ENCODE data around the gene RAD51B.

Gene RAD51B

DNA sequence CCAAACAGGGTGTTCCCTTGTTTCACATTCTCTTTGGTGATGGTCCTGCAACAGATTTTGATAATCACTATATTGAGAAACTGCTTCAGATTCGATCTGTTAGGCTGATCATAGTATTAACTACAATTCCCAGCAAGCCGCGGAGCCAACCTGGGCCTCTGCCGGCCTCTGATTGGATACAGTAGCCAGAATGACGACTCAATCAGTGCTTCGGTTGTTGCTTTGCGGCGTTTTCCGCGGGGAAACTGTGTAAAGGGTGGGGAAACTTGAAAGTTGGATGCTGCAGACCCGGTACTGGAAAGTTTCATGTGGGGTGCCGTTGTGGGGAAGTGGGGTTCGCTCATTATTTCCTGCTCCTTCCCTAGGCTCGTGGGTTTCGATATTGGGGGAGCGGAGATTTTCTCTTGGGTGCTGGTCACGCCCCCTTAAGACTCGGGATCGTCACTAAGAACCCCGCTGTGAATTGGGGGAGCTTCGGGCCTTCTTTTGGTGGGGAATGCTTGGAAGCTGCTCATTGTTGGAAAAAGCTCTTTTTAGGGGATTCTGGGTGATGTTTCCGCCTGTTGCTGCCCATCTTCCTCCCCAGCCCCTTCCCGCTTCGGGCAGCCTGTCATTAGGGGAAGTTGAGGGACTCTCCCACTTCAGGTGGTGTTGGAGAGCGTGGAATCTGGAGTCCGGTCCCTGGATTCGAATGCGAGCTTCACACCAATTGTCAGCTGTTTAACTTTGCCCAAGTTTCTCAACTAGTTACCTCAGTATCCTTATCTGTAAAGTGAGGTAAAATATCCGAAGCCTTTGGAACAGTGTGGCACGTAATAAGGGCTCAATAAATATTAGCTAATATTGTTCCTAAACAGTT is at the start of gene RAD51B:
RAD51B (plus strand) TSS at position 217 of the 859 bp plus-strand sequence.
- in situ Hi-C loops (cut with HindIII; ENCODE audit: low pct_unique_long_range_greater_than_20kb, low sequenced_read_pairs) = no loop called here
- no peak for TF ChIP-seq JUND (IDR thresholded peaks at IDR 0.05; ENCODE audit: low read depth)
- DNase-seq (ENCODE audit: low read depth in 1 of 2, low spot score in 1 of 2) = peak; percentile 85 to 93

- TF ChIP-seq JUND (IDR thresholded peaks at IDR 0.05; ENCODE audit: low read depth) = no peak
- in situ Hi-C loops (cut with HindIII; ENCODE audit: low pct_unique_long_range_greater_than_20kb, low sequenced_read_pairs) = no loop called here
- DNase-seq (ENCODE audit: low read depth in 1 of 2, low spot score in 1 of 2) = no peak
Measured at GRCh38 chr14:67773844-67774377, 45.7 kb upstream of the RAD51B start.

DNA sequence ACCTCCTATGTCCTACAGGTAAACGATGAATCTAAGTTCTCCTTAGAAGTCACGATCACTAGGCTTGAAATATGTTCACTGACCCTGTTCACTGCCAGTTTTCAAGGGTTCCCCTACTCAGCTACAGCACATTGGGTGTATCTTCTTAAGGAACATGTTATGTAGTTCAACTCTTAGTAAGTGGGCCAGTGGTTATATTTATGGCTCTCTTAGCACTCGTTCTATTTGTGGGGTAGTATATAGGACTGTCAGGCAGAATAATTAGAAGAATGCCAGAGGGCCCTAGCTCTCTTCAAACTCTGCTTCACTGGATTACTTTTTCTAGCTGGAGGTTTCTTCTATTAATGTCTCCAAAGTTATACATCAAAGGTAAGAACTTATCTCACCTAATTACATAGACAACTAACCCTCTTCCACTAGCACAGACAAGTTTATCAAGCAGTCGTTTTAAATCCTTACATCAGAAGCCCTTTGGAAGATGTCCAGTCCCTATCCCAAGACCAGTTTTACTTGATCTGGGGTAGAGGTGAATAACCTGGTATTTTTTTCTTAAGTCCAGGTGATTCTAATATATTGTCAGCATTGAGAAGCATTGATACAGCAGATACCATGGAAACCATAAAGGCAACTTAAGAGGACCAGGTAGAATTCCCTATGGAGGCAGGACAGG is 42.8 kb upstream of the RAD51B start:
- no peak for DNase-seq (ENCODE audit: low read depth in 1 of 2, low spot score in 1 of 2)
- in situ Hi-C loops (cut with HindIII; ENCODE audit: low pct_unique_long_range_greater_than_20kb, low sequenced_read_pairs) = no loop called here
- no peak for TF ChIP-seq JUND (IDR thresholded peaks at IDR 0.05; ENCODE audit: low read depth)

- in situ Hi-C loops (cut with HindIII; ENCODE audit: low pct_unique_long_range_greater_than_20kb, low sequenced_read_pairs) = no loop called here
- DNase-seq (ENCODE audit: low read depth in 1 of 2, low spot score in 1 of 2) = no peak
Measured at GRCh38 chr14:67778792-67779191, 40.8 kb upstream of the RAD51B start.

GRCh38 chr14:67782090-67782489 is 37.5 kb upstream of the RAD51B start:
- no peak for TF ChIP-seq JUND (IDR thresholded peaks at IDR 0.05; ENCODE audit: low read depth)
- in situ Hi-C loops (cut with HindIII; ENCODE audit: low pct_unique_long_range_greater_than_20kb, low sequenced_read_pairs) = no loop called here
- no peak for DNase-seq (ENCODE audit: low read depth in 1 of 2, low spot score in 1 of 2)

More at GRCh38 chr14:67778792-67779191, 40.8 kb upstream of the RAD51B start:
- no peak for TF ChIP-seq JUND (IDR thresholded peaks at IDR 0.05; ENCODE audit: low read depth)

- TF ChIP-seq JUND (IDR thresholded peaks at IDR 0.05; ENCODE audit: low read depth) = no peak
- no peak for DNase-seq (ENCODE audit: low read depth in 1 of 2, low spot score in 1 of 2)
- in situ Hi-C loops (cut with HindIII; ENCODE audit: low pct_unique_long_range_greater_than_20kb, low sequenced_read_pairs) = no loop called here
Measured at GRCh38 chr14:67784244-67784823, 35.2 kb upstream of the RAD51B start.

GRCh38 chr14:67785270-67786109 is 34.1 kb upstream of the RAD51B start:
- no peak for DNase-seq (ENCODE audit: low read depth in 1 of 2, low spot score in 1 of 2)
- in situ Hi-C loops (cut with HindIII; ENCODE audit: low pct_unique_long_range_greater_than_20kb, low sequenced_read_pairs) = no loop called here
- TF ChIP-seq JUND (IDR thresholded peaks at IDR 0.05; ENCODE audit: low read depth) = no peak

DNA sequence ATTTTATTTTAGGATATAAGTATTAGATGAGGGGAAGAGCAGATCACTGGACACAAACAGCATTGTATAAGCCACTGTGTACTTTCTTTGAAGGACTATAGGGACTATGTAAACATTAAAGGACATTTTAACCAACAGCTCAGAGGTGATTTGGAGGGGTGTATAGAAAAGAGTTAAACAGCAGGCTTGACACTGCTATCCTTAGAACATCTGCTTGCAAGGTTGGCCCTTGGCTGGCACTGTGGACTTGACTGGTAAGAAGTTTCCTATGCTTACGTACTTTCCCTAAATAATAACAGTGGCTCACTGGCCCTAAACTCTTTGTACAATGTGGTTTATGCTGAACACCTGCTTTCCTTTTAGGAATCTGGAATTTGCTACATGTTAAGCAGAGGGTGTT is 31.9 kb upstream of the RAD51B start:
- in situ Hi-C loops (cut with HindIII; ENCODE audit: low pct_unique_long_range_greater_than_20kb, low sequenced_read_pairs) = no loop called here
- TF ChIP-seq JUND (IDR thresholded peaks at IDR 0.05; ENCODE audit: low read depth) = no peak
- DNase-seq (ENCODE audit: low read depth in 1 of 2, low spot score in 1 of 2) = no peak

- DNase-seq (ENCODE audit: low read depth in 1 of 2, low spot score in 1 of 2) = no peak
- in situ Hi-C loops (cut with HindIII; ENCODE audit: low pct_unique_long_range_greater_than_20kb, low sequenced_read_pairs) = no loop called here
- TF ChIP-seq JUND (IDR thresholded peaks at IDR 0.05; ENCODE audit: low read depth) = no peak
Measured at GRCh38 chr14:67798731-67799130, 20.8 kb upstream of the RAD51B start.

GRCh38 chr14:67800743-67801142 is 18.8 kb upstream of the RAD51B start:
- no peak for DNase-seq (ENCODE audit: low read depth in 1 of 2, low spot score in 1 of 2)
- in situ Hi-C loops (cut with HindIII; ENCODE audit: low pct_unique_long_range_greater_than_20kb, low sequenced_read_pairs) = no loop called here
- TF ChIP-seq JUND (IDR thresholded peaks at IDR 0.05; ENCODE audit: low read depth) = no peak

DNA sequence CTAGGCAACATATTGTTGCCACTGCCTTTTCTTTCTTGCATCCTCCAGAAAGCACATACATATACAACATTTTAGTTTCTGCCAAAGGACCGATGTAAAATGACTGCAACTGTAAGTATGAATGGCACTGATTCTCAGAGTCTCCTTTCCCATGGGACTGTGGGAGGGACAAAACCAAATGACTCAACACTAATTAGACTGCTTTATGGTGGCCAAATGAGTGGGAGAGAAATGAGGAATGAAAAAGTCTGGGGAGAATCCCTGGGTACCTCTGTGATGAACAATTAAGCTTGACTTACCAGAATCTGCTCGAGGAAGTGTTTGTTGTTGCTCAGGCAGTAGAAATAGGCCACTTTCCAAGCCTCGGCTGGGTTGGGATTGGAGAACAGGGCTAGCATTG is 13.3 kb upstream of the RAD51B start:
- in situ Hi-C loops (cut with HindIII; ENCODE audit: low pct_unique_long_range_greater_than_20kb, low sequenced_read_pairs) = no loop called here
- TF ChIP-seq JUND (IDR thresholded peaks at IDR 0.05; ENCODE audit: low read depth) = no peak
- no peak for DNase-seq (ENCODE audit: low read depth in 1 of 2, low spot score in 1 of 2)

GRCh38 chr14:67814821-67815220 is 4.8 kb upstream of the RAD51B start:
- no peak for DNase-seq (ENCODE audit: low read depth in 1 of 2, low spot score in 1 of 2)
- in situ Hi-C loops (cut with HindIII; ENCODE audit: low pct_unique_long_range_greater_than_20kb, low sequenced_read_pairs) = no loop called here
- no peak for TF ChIP-seq JUND (IDR thresholded peaks at IDR 0.05; ENCODE audit: low read depth)

Data from T47D (cell line).